Spleen (tissue), 11 donors: ENCODE results near the gene TJP1. TPM values are rescaled to one million over a fixed set of nuclear protein-coding genes. Genes with fewer than 3 reads are reported as not detected.

Source experiments
- DNase-seq: peaks from one replicate; pipeline ENCODE4 v3.0.0-alpha.2; 2020
- H3K27ac ChIP-seq, 8 donors: fragments of 200-600 bp; sonication (generic) in 7 of 8; 1 replicate in 4 of 8; 2 replicates in 4 of 8; pipeline versions ENCODE4 v1.5.0 to v1.8.0; 2016 to 2021; ENCODE audit warnings: inconsistent platforms in 4 of 8, mild to moderate bottlenecking in 4 of 8, moderate library complexity in 1 of 8
- H3K27me3 ChIP-seq, 7 donors: fragments of 200-600 bp; sonication (generic) in 6 of 7; replicated peaks in 1 of 7; 1 replicate in 4 of 7; 2 replicates in 3 of 7; pipeline versions ENCODE4 v1.5.0 to v1.8.0; 2016 to 2021; ENCODE audit warnings: inconsistent platforms in 3 of 7, mild to moderate bottlenecking in 1 of 7
- H3K36me3 ChIP-seq, 6 donors: fragments of 200-600 bp; sonication (generic) in 5 of 6; 1 replicate in 4 of 6; 2 replicates in 2 of 6; pipeline versions ENCODE4 v1.5.0 to v1.8.0; 2016 to 2021; ENCODE audit warnings: inconsistent platforms in 2 of 6
- H3K4me1 ChIP-seq, 6 donors: fragments of 200-600 bp; sonication (generic) in 5 of 6; 1 replicate in 3 of 6; 2 replicates in 3 of 6; pipeline versions ENCODE4 v1.5.0 to v1.8.0; 2016 to 2021; ENCODE audit warnings: inconsistent platforms in 3 of 6
- H3K4me3 ChIP-seq, 8 donors: fragments of 200-600 bp; sonication (generic) in 7 of 8; 1 replicate in 4 of 8; 2 replicates in 4 of 8; pipeline versions ENCODE4 v1.5.0 to v1.8.0; 2016 to 2021; ENCODE audit warnings: inconsistent platforms in 4 of 8, mild to moderate bottlenecking in 4 of 8, moderate library complexity in 2 of 8
- H3K9me3 ChIP-seq, 8 donors: fragments of 200-600 bp; sonication (generic) in 7 of 8; 1 replicate in 4 of 8; 2 replicates in 4 of 8; pipeline versions ENCODE4 v1.5.0 to v1.8.0; 2016 to 2021; ENCODE audit warnings: inconsistent platforms in 4 of 8
- CTCF ChIP-seq, 11 experiments: fragments of 200-600 bp in 7 of 11; fragments of 450-650 bp in 4 of 11; sonication (generic) in 4 of 11; IDR thresholded peaks in 8 of 11; conservative IDR thresholded peaks in 3 of 11; 1 replicate in 7 of 11; 2 replicates in 4 of 11; pipeline versions ENCODE4 v1.4.0 to v1.8.0; 2016 to 2021; ENCODE audit warnings: antibody characterized with exemption in 11 of 11, inconsistent platforms in 4 of 11, mild to moderate bottlenecking in 1 of 11
- POLR2A ChIP-seq, 3 donors: fragments of 450-650 bp; IDR thresholded peaks; one replicate each; pipeline ENCODE4 v1.5.1; 2017; ENCODE audit warnings: antibody characterized with exemption in 3 of 3, mild to moderate bottlenecking in 1 of 3
- POLR2AphosphoS5 ChIP-seq, 3 donors: sonication (generic); formaldehyde crosslinking; IDR thresholded peaks; one replicate each; pipeline ENCODE4 v1.5.1; 2017; ENCODE audit warnings: antibody characterized with exemption in 3 of 3
- whole genome bisulfite sequencing, 5 donors: extraction: QIAGEN DNeasy Blood & Tissue Kit in 3 of 5; methylation state at CpG; one replicate each; pipeline versions ENCODE4 v1.1.5 to v1.1.7; 2013 to 2018; 5-methylcytosine and 5-hydroxymethylcytosine counted together
- intact Hi-C: fragments of 100-400 bp; cut with DNase I; formaldehyde crosslinking; loops from one replicate; pipeline ENCODE4 v1.15.0; 2023; ENCODE audit warnings: low total_unique reads
- polyA plus RNA-seq, 3 donors: library from polyadenylated mRNA; stranded (reverse); fragments of 200-250 nt; gene quantifications; one replicate each; pipeline ENCODE4 v1.2.1, GENCODE V29; 2013
- total RNA-seq, 7 donors: library from RNA; depleted of rRNA in 3 of 7; stranded (reverse); fragments of >200 nt in 3 of 7; fragmentation: NEBNext Ultra II Directional in 4 of 7; extraction: Animal tissue kit (Norgen Biotek cat#: 25700) in 4 of 7; gene quantifications; one replicate each; pipeline versions ENCODE4 v1.1.0 to v1.2.1, GENCODE V29; 2016 to 2021
- donor health status: healthy with polysubstance abuse.
- donor health status: DM: no; HTN: no; CAD: no; lungs with moderate emphysema.
- donor health status: DM: no; HTN: no; CAD: no.
- donor health status: Bipolar disorder and iron deficiency.
- donor health status: healthy.
- donor health status: DM: no; HTN: no; CAD: no.
- donor health status: DM: yes; HTN: yes; CAD: no.

The TJP1 gene
- total and polyA plus RNA-seq, 10 donors, result 2.9 to 71.8 (median 49.7) TPM

GRCh38 chr15:29686445-29687203 is 135.6 kb downstream of the TJP1 start:
- Histone ChIP-seq H3K4me1 (no peaks in the 10 kb centered on the region), H3K4me3 (no peak overlapping the region), H3K9me3 (no peaks in the 10 kb centered on the region), H3K27ac (no peak overlapping the region), H3K27me3 (peaks cover 0 to 8% (median 0%) of the 10 kb centered on the region in 7 donors), H3K36me3 (no peaks in the 10 kb centered on the region)
- no peak for DNase-seq
- intact Hi-C loops, result no loop called here
- 79 to 88% (median 87%) methylated on average over 8 of the region's 8 CpGs for WGBS, 5 donors
- TF ChIP-seq CTCF (IDR thresholded peaks at IDR 0.05 in 8 of 11, conservative IDR thresholded peaks at IDR 0.05 in 3 of 11), result no peak
- TF ChIP-seq POLR2AphosphoS5 (IDR thresholded peaks at IDR 0.05), result no peak
- no peak for TF ChIP-seq POLR2A (IDR thresholded peaks at IDR 0.05)

GRCh38 chr15:29686079-29686425 is 136.2 kb downstream of the TJP1 start:
- peaks cover 0 to 8% (median 0%) of the 10 kb centered on the region in 7 donors for H3K27me3 ChIP-seq

GRCh38 chr15:29685156-29686078 is 136.9 kb downstream of the TJP1 start:
- Histone ChIP-seq H3K9me3 (no peaks in the 10 kb centered on the region), H3K4me1 (no peaks in the 10 kb centered on the region), H3K27ac (no peak overlapping the region), H3K27me3 (peaks cover 0 to 8% (median 0%) of the 10 kb centered on the region in 7 donors), H3K36me3 (no peaks in the 10 kb centered on the region), H3K4me3 (no peak overlapping the region)
- no peak for DNase-seq
- 78 to 87% (median 82%) methylated on average over 20 of the region's 20 CpGs for WGBS, 5 donors
- intact Hi-C loops, result no loop called here
- TF ChIP-seq CTCF (IDR thresholded peaks at IDR 0.05 in 8 of 11, conservative IDR thresholded peaks at IDR 0.05 in 3 of 11) (no peak), POLR2AphosphoS5 (IDR thresholded peaks at IDR 0.05) (no peak), POLR2A (IDR thresholded peaks at IDR 0.05) (no peak)

More at GRCh38 chr15:29686079-29686425, 136.2 kb downstream of the TJP1 start:
- Histone ChIP-seq H3K4me3 (no peak overlapping the region), H3K4me1 (no peaks in the 10 kb centered on the region), H3K27ac (no peak overlapping the region), H3K36me3 (no peaks in the 10 kb centered on the region), H3K9me3 (no peaks in the 10 kb centered on the region)
- WGBS, 5 donors, result 70 to 88% (median 82%) methylated on average over 4 of the region's 4 CpGs
- TF ChIP-seq POLR2AphosphoS5 (IDR thresholded peaks at IDR 0.05) (no peak), CTCF (IDR thresholded peaks at IDR 0.05 in 8 of 11, conservative IDR thresholded peaks at IDR 0.05 in 3 of 11) (no peak), POLR2A (IDR thresholded peaks at IDR 0.05) (no peak)
- intact Hi-C loops, result no loop called here
- DNase-seq, result no peak

- Histone ChIP-seq H3K27ac (no peak overlapping the region), H3K36me3 (no peaks in the 10 kb centered on the region), H3K27me3 (peaks cover 0 to 6% (median 0%) of the 10 kb centered on the region in 7 donors), H3K4me3 (no peak overlapping the region), H3K4me1 (peaks cover 0 to 6% (median 0%) of the 10 kb centered on the region in 6 donors), H3K9me3 (no peaks in the 10 kb centered on the region)
- no peak for TF ChIP-seq CTCF (IDR thresholded peaks at IDR 0.05 in 8 of 11, conservative IDR thresholded peaks at IDR 0.05 in 3 of 11)
- no peak for TF ChIP-seq POLR2A (IDR thresholded peaks at IDR 0.05)
- WGBS, 5 donors, result 85 to 93% (median 89%) methylated on average over 3 of the region's 3 CpGs
- intact Hi-C loops, result no loop called here
- no peak for DNase-seq
Observed at GRCh38 chr15:29682781-29683180, 139.5 kb downstream of the TJP1 start.
